Measurements from ENCODE around the gene SMARCA4.
"Not testable (repeated sequence)": the region's sequence is repeated elsewhere in the genome, so short reads cannot be mapped to it uniquely, and the experiment has no call there.

SMARCA4 gene

GRCh38 chr19:10935371-10936059 is 25.3 kb upstream of the SMARCA4 start:
- DNase-seq (ENCODE audit: low spot score): no peak
- H3K27me3 ChIP-seq (ENCODE audit: control insufficient read depth in 3 of 3, insufficient read depth in 3 of 3, low read depth in 1 of 3, low read length in 3 of 3): no peaks in the 10 kb centered on the region
- no peak overlapping the region for H2AK5ac ChIP-seq (ENCODE audit: low read depth, low read length)
- H3K27ac ChIP-seq (replicated peaks; ENCODE audit: low read length): no peak overlapping the region
- H3K9me3 ChIP-seq (replicated peaks in 1 of 2; ENCODE audit: control insufficient read depth in 2 of 2, insufficient read depth in 1 of 2, low read depth in 1 of 2, low read length in 2 of 2): no peaks in the 10 kb centered on the region
- H3K36me3 ChIP-seq (replicated peaks in 1 of 2; ENCODE audit: control insufficient read depth in 2 of 2, insufficient read depth in 2 of 2, low read length in 2 of 2): peaks cover 2 to 22% of the 10 kb centered on the region in 2 donors
- H3K18ac ChIP-seq (ENCODE audit: low read length): no peak overlapping the region
- H4K91ac ChIP-seq (ENCODE audit: low read depth, low read length, poor library complexity): no peak overlapping the region
- peaks cover 1% of the 10 kb centered on the region for H3K79me1 ChIP-seq (ENCODE audit: low read depth, low read length)
- no peak overlapping the region for H2BK12ac ChIP-seq (ENCODE audit: low read length)
- no CpG with 5 or more reads among the region's 9 CpGs for WGBS, 2 donors (ENCODE audit: extremely low coverage in 2 of 2, insufficient read length in 2 of 2, insufficient replicate concordance in 1 of 2)
- no peak overlapping the region for H2BK5ac ChIP-seq (ENCODE audit: low read length)
- no peak overlapping the region for H3K14ac ChIP-seq (ENCODE audit: low read length)
- H2AFZ ChIP-seq (ENCODE audit: low read length): no peak overlapping the region
- no peak overlapping the region for H3K9ac ChIP-seq (ENCODE audit: low read depth, low read length, poor library complexity)
- H4K8ac ChIP-seq (ENCODE audit: low read depth, low read length): no peak overlapping the region
- no peak overlapping the region for H3K23ac ChIP-seq (ENCODE audit: low read depth, low read length, poor library complexity)
- H3K4me2 ChIP-seq (ENCODE audit: insufficient read depth, low read length, poor library complexity, severe bottlenecking): no peak overlapping the region
- peaks cover 4% of the 10 kb centered on the region in 2 donors for H3K4me1 ChIP-seq (ENCODE audit: control insufficient read depth in 2 of 2, insufficient read depth in 1 of 2, low read depth in 1 of 2, low read length in 2 of 2)
- no peak overlapping the region for H3K4ac ChIP-seq (ENCODE audit: low read length)
- H2BK120ac ChIP-seq (ENCODE audit: low read depth, low read length): no peak overlapping the region
- no peak overlapping the region for H2BK15ac ChIP-seq (ENCODE audit: low read length)
- no peak overlapping the region for H3K4me3 ChIP-seq (ENCODE audit: low read length in 2 of 2)

GRCh38 chr19:10936661-10937084 is 24.2 kb upstream of the SMARCA4 start:
- H3K4me2 ChIP-seq (ENCODE audit: insufficient read depth, low read length, poor library complexity, severe bottlenecking): peak overlapping the region; percentile 11
- no peak overlapping the region for H4K91ac ChIP-seq (ENCODE audit: low read depth, low read length, poor library complexity)
- WGBS, 2 donors (ENCODE audit: extremely low coverage in 2 of 2, insufficient read length in 2 of 2, insufficient replicate concordance in 1 of 2): no CpG with 5 or more reads among the region's 11 CpGs
- H3K9me3 ChIP-seq (replicated peaks in 1 of 2; ENCODE audit: control insufficient read depth in 2 of 2, insufficient read depth in 1 of 2, low read depth in 1 of 2, low read length in 2 of 2): no peaks in the 10 kb centered on the region
- H2BK5ac ChIP-seq (ENCODE audit: low read length): no peak overlapping the region
- H4K8ac ChIP-seq (ENCODE audit: low read depth, low read length): no peak overlapping the region
- no peak overlapping the region for H3K23ac ChIP-seq (ENCODE audit: low read depth, low read length, poor library complexity)
- no peak overlapping the region for H3K4me3 ChIP-seq (ENCODE audit: low read length in 2 of 2)
- no peak overlapping the region for H3K14ac ChIP-seq (ENCODE audit: low read length)
- peak overlapping the region; percentile 1 for H3K18ac ChIP-seq (ENCODE audit: low read length)
- no peaks in the 10 kb centered on the region for H3K27me3 ChIP-seq (ENCODE audit: control insufficient read depth in 3 of 3, insufficient read depth in 3 of 3, low read depth in 1 of 3, low read length in 3 of 3)
- peak; percentile 80 for DNase-seq (ENCODE audit: low spot score)
- no peak overlapping the region for H3K9ac ChIP-seq (ENCODE audit: low read depth, low read length, poor library complexity)
- H3K79me1 ChIP-seq (ENCODE audit: low read depth, low read length): no peaks in the 10 kb centered on the region
- no peak overlapping the region for H2BK120ac ChIP-seq (ENCODE audit: low read depth, low read length)
- H3K4me1 ChIP-seq (ENCODE audit: control insufficient read depth in 2 of 2, insufficient read depth in 1 of 2, low read depth in 1 of 2, low read length in 2 of 2): peaks cover 4% of the 10 kb centered on the region in 2 donors
- no peak overlapping the region for H2BK12ac ChIP-seq (ENCODE audit: low read length)
- peaks cover 0 to 17% of the 10 kb centered on the region in 2 donors for H3K36me3 ChIP-seq (replicated peaks in 1 of 2; ENCODE audit: control insufficient read depth in 2 of 2, insufficient read depth in 2 of 2, low read length in 2 of 2)
- no peak overlapping the region for H2AK5ac ChIP-seq (ENCODE audit: low read depth, low read length)
- H2AFZ ChIP-seq (ENCODE audit: low read length): peak overlapping the region; percentile 75
- no peak overlapping the region for H3K4ac ChIP-seq (ENCODE audit: low read length)
- H2BK15ac ChIP-seq (ENCODE audit: low read length): no peak overlapping the region
- H3K27ac ChIP-seq (replicated peaks; ENCODE audit: low read length): no peak overlapping the region

DNA sequence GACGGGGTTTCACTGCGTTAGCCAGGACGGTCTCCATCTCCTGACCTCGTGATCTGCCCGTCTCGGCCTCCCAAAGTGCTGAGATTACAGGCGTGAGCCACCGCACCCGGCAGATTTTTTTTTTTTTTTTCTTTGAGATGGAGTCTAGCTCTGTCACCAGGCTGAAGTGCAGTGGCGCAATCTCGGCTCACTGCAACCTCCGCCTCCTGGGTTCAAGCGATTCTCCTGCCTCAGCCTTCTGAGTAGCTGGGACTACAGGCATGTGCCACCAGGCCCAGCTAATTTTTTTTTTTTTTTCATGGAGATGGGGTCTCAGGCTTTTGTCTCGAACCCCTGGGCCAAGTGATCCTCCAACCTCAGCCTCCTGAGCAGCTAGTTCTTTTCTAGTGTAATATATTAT is 19.2 kb upstream of the SMARCA4 start:
- not testable (repeated sequence) for H3K9ac ChIP-seq (ENCODE audit: low read depth, low read length, poor library complexity); H3K4ac ChIP-seq (ENCODE audit: low read length); H2AFZ ChIP-seq (ENCODE audit: low read length); H3K18ac ChIP-seq (ENCODE audit: low read length); H3K14ac ChIP-seq (ENCODE audit: low read length); H3K4me2 ChIP-seq (ENCODE audit: insufficient read depth, low read length, poor library complexity, severe bottlenecking); H3K9me3 ChIP-seq (replicated peaks in 1 of 2; ENCODE audit: control insufficient read depth in 2 of 2, insufficient read depth in 1 of 2, low read depth in 1 of 2, low read length in 2 of 2); H3K4me1 ChIP-seq (ENCODE audit: control insufficient read depth in 2 of 2, insufficient read depth in 1 of 2, low read depth in 1 of 2, low read length in 2 of 2); H3K27me3 ChIP-seq (ENCODE audit: control insufficient read depth in 3 of 3, insufficient read depth in 3 of 3, low read depth in 1 of 3, low read length in 3 of 3); H2BK120ac ChIP-seq (ENCODE audit: low read depth, low read length); H2BK15ac ChIP-seq (ENCODE audit: low read length); H3K79me1 ChIP-seq (ENCODE audit: low read depth, low read length); H3K4me3 ChIP-seq (ENCODE audit: low read length in 2 of 2); H3K27ac ChIP-seq (replicated peaks; ENCODE audit: low read length); H3K36me3 ChIP-seq (replicated peaks in 1 of 2; ENCODE audit: control insufficient read depth in 2 of 2, insufficient read depth in 2 of 2, low read length in 2 of 2); H2AK5ac ChIP-seq (ENCODE audit: low read depth, low read length); H4K91ac ChIP-seq (ENCODE audit: low read depth, low read length, poor library complexity); H4K8ac ChIP-seq (ENCODE audit: low read depth, low read length); H2BK12ac ChIP-seq (ENCODE audit: low read length); H3K23ac ChIP-seq (ENCODE audit: low read depth, low read length, poor library complexity); DNase-seq (ENCODE audit: low spot score); H2BK5ac ChIP-seq (ENCODE audit: low read length)
- no CpG with 5 or more reads among the region's 14 CpGs for WGBS, 2 donors (ENCODE audit: extremely low coverage in 2 of 2, insufficient read length in 2 of 2, insufficient replicate concordance in 1 of 2)

- no CpG with 5 or more reads among the region's 4 CpGs for WGBS, 2 donors (ENCODE audit: extremely low coverage in 2 of 2, insufficient read length in 2 of 2, insufficient replicate concordance in 1 of 2)
- H2BK5ac ChIP-seq (ENCODE audit: low read length); H2BK15ac ChIP-seq (ENCODE audit: low read length); H3K27me3 ChIP-seq (ENCODE audit: control insufficient read depth in 3 of 3, insufficient read depth in 3 of 3, low read depth in 1 of 3, low read length in 3 of 3); H3K9ac ChIP-seq (ENCODE audit: low read depth, low read length, poor library complexity); H3K4me2 ChIP-seq (ENCODE audit: insufficient read depth, low read length, poor library complexity, severe bottlenecking); H3K4me1 ChIP-seq (ENCODE audit: control insufficient read depth in 2 of 2, insufficient read depth in 1 of 2, low read depth in 1 of 2, low read length in 2 of 2); H3K18ac ChIP-seq (ENCODE audit: low read length); H4K91ac ChIP-seq (ENCODE audit: low read depth, low read length, poor library complexity); H2BK120ac ChIP-seq (ENCODE audit: low read depth, low read length); H4K8ac ChIP-seq (ENCODE audit: low read depth, low read length); H3K4me3 ChIP-seq (ENCODE audit: low read length in 2 of 2); H2AFZ ChIP-seq (ENCODE audit: low read length); H2AK5ac ChIP-seq (ENCODE audit: low read depth, low read length); H2BK12ac ChIP-seq (ENCODE audit: low read length); H3K36me3 ChIP-seq (replicated peaks in 1 of 2; ENCODE audit: control insufficient read depth in 2 of 2, insufficient read depth in 2 of 2, low read length in 2 of 2); H3K79me1 ChIP-seq (ENCODE audit: low read depth, low read length); H3K27ac ChIP-seq (replicated peaks; ENCODE audit: low read length); H3K14ac ChIP-seq (ENCODE audit: low read length); H3K9me3 ChIP-seq (replicated peaks in 1 of 2; ENCODE audit: control insufficient read depth in 2 of 2, insufficient read depth in 1 of 2, low read depth in 1 of 2, low read length in 2 of 2); H3K23ac ChIP-seq (ENCODE audit: low read depth, low read length, poor library complexity); H3K4ac ChIP-seq (ENCODE audit: low read length); DNase-seq (ENCODE audit: low spot score): not testable (repeated sequence)
Observed at GRCh38 chr19:10943412-10943811, 17.4 kb upstream of the SMARCA4 start.

Measured in neuronal stem cell (in vitro differentiated cells).